NCI-H2227 treated with DMSO at 0.1 percent for 48 hours (cell line): ENCODE data around the gene BFSP2.
"Not testable (repeated sequence)": the region's sequence is repeated elsewhere in the genome, so short reads cannot be mapped to it uniquely, and the experiment has no call there.

Experiments used
- DNase-seq: peaks from one replicate; lab custom pipeline; 2025; lab: John Stamatoyannopoulos, UW

Gene BFSP2

DNA sequence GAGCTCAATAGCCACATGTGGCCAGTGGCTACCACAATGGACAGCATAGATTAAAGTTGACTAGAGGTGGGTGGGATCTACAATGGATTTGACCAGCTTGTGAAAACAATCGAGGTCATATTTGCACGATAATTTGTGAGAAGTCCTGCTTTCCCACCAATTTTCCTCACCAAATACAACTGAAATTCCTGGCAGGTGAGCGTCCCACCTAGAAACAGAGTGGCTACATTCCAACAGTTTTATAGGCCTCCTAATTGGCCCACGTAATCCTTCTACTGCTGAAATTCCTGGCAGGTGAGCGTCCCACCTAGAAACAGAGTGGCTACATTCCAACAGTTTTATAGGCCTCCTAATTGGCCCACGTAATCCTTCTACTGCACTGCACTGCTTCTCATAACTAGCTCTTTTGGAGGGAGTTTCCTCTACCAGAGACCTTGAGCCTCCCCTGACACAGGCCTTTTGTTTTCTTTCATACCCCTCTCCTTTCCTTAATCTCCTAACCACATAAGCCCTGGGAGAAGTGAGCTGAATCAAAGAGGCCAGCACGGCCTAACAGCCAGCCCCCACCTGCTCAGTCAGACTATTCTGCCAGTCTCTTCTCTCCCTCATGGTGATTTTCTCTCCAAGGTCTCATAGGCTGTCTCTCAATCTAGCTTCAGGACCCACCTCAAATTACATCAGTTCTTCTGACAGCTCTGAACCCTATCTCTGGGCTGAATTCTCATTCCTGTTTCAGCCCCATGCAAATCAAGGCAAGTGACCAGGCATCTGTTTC is 80.2 kb downstream of the BFSP2 start:
- no peak for DNase-seq

DNA sequence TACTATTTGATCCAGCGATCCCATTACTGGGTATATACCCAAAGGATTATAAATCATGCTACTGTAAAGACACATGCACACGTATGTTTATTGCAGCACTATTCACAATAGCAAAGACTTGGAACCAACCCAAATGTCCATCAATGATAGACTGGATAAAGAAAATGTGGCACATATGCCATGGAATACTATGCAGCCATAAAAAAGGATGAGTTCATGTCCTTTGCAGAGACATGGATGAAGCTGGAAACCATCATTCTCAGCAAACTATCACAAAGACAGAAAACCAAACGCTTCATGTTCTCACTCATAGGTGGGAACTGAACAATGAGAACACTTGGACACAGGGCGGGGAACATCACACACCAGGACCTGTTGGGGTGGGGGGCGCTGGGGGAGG is 82.6 kb downstream of the BFSP2 start:
- not testable (repeated sequence) for DNase-seq

DNA sequence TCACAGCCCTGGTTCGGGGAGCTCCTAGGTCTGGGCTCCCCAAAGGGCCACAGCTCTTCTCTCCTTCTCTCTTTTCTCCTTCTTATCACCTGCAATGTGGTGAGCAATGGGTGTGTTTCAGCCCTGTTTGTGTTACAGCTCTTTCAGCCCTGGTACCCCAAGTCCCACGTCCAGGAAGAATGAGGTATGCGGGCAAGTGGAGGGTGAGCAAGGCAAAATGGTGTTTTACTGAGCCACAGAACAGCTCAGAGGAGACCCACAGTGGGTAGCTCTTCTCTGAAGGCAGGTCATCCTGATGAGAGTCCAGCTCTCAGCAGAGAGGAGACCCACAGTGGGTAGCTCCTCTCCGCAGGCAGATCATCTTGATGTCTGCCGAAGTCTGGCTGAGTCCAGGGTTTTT is 86.8 kb downstream of the BFSP2 start:
- no peak for DNase-seq

DNA sequence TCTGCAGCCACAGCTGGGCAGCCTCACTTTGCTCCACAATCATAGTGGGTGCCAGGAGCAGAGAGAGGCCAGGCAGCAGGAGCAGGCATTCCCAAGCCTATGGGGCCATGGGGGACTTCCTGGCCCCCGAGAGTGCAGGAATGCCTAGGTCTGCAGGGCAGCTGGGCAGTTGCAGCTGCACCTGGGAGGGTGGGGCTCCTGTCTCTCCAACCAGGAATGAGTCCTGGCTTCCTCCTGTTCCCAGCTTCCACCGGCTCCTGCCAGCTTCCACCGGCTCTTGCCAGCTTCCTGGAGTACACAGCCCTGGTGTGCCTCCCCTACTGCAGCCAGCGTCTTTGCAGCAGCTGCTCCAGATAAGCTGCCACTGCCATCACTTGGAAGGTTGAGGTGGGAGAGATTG is 87.3 kb downstream of the BFSP2 start:
- DNase-seq: no peak

DNA sequence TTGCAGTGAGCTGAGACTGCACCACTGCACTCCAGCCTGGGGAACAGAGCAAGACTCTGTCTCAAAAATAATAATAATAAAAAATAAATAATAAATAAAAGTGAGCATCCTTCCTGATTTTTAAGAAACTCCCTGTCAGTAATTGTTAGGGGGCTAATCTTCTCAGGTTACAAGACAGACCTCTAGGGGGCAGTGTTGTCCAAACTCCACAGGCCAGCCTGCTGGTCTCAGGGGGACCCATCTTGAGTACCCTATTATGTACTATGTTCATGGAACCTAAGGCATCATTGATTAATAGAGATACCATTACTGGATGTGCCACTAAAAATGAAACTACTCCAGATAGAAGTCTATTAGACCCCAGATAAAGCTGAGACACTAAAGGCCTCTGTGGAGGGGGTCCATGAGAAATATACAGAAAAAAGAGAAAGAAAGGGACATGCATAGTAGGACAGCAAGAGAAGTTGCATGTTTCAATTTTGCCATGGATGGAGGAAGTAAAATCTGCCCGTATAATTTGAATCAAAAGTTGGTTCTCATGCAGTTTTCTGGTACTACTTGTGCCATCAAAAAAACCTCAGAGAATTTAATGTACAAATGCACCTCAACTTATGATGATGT is 88.2 kb downstream of the BFSP2 start:
- no peak for DNase-seq

DNA sequence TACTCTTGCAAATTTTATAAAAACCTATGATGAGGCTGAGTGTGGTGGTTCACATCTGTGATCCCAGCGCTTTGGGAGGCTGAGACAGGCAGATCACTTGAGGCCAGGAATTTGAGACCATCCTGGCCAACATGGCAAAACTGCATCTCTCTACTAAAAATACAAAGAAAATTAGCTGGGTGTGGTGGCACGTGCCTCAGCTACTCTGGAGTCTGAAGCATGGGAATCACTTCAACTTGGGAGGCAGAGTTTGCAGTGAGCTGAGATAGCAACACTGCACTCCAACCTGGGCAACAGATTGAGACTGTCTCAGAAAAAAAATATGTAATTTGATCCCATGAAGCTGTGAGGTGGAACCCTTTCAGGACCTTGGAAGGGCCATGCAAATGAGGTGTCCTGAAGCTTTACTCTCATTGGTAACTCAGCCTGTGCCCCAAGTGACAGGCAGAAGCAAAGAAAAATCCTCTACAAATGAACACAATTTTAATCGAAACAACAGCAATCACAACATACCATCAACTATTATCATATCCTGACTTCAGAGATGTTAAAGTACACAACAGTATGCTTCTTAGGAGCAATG is 89.0 kb downstream of the BFSP2 start:
- DNase-seq: no peak

DNA sequence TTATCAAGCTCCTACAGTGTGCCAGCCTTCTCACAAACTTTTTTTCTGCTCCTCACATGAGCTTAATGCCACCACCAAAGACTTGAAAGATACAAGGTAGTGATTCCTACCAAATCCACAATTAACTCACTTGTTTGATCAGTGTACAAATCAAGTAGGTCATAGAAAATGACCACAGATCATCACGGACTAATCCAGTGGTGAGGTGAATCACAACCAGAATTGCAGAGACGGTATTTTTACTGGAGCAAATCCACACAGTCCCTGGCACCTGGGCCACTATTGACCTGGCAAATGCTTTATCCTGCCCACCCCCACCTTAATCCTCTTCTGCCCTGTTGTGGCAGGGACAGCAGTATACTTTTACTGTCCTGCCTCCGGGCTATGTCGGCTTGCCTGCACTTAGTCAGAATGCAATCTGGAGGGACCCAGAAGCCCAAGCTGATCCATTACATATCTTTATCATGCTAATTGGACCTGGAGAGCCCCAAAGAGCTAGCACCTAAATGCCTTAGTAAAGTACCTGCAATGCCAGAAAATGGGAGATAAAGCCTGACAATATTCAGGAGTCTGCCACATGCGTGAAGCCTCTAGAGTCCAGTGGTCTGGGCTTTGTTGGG is 89.7 kb downstream of the BFSP2 start:
- no peak for DNase-seq

DNA sequence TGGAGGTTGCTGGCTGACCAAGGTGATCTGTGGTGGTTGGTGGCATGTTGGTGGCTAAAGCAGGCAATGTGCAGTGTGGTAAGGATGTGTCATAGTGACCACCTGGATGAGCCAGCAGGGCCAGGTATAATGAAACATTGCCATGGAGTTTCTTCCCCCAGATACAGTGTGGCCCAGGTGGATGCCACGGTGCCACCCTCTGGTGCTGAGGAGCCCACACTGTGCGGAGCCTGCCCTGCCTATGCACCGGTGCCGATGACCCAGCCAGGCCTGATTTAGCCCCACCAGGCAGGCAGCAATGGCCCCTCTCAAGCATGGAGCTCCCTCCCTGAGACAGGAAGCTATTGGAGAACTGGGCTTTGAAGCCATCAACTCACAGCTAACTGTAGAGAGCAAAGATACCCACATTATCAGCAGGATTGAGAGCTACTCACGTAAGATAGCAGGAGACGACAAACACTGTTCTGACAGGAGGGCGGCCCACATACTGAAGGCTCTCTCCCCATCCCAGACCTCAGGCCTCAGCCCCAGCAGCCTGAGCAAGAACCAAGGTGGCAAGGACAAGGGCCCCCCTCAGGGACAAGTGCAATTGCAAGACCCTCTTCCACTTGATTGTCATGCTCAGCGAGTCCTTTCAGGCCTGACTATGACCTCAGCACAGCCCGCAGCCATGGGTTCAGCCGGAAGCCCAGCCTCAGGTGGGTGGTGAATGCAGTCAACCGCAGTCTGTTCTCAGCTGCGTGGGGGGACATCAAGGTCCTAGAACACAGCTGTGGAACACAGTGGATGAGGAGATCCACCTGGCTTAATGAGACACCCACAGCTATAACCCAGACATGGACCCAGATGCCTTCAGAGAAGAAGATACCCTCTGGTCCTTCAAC is 90.9 kb downstream of the BFSP2 start:
- no peak for DNase-seq

DNA sequence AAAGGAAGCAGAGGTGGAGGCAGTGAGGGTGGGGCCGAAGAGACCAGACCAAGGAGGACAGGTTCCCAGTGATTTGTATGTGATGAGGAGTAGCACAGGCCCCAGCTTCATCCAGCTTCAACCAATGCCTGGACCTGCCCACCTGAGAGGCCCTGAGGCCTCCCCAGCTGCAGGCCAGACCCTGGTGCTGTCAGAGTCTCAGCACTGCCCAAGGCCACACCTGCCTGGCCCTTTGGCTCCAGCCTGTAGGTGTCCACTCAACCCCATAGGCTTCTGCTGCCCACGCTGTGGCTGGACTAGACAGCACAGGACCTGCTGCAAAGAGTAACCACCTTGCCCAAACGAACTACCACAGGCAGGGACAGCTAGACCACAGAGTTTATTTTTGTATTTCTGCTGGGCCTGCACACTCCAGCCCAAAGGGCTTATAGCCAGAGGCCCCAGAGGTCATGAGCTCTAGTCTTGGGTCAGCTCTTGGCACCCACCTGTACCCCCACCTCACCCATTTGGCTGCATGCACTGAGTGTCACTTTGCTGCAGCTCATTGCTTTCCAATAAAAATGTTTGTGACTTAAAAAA is 91.7 kb downstream of the BFSP2 start:
- DNase-seq: no peak

DNA sequence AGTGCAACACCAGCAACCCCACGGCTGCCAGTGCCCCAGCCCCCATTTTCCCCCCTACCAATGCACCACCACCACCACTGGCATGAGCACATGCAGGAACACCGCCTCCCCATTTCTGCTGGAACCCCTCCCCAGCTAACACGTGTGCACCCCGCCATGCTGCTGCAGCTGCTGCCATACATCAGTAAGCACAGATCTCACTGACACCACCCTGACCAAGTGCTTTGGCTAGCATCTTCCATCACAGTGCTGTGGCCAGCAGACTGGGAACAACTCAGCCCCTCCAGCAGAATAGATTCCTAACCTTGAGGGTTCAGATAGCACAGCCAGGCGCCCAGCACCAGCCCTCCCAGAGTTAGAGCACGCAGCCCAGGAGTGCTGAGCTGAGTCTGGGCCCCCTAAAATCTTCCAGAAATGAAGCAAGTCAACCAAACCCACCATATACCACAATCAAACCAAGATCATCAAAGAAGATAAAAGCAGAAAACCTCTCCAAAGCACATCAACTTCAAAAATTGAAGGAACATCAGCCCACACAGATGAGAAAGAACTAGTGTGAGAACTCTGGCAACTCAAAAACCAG is 92.4 kb downstream of the BFSP2 start:
- DNase-seq: no peak

DNA sequence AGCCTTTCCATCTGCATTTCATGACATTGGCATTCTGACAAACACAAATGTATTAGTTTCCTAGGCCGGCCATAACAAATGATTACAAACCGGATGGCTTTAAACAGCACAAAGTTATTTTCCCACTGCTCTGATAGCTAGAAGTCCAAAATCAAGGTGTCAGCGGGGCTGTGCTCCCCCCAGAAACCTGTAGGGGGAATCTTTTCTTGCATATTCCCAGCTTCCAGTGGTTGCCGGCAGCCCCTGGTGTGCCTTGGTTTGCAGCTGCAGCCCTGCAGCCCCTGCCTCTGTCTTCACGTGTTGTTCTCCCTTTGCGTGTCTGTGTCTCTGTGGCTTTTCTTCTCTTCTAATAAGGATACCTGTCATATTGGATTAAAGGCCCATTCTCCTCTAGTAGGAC is 94.6 kb downstream of the BFSP2 start:
- no peak for DNase-seq

DNA sequence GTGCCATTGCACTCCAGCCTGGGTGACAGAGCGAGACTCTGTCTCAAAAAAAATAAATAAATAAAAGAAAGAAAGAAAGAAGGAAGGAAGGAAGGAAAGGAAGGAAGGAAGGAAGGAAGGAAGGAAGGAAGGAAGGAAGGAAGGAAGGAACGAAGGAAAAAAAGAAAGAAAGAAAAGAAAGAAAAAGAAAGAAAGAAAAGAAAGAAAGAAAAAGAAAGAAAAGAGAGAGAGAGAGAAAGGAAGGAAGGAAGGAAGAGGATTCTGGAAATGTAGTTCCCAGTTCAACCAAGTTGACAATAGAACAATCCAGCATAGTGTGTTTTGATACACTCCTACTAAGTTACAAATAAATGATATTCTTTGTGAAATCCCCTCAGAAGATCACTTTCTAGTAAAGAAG is 102.7 kb downstream of the BFSP2 start:
- DNase-seq: not testable (repeated sequence)

DNA sequence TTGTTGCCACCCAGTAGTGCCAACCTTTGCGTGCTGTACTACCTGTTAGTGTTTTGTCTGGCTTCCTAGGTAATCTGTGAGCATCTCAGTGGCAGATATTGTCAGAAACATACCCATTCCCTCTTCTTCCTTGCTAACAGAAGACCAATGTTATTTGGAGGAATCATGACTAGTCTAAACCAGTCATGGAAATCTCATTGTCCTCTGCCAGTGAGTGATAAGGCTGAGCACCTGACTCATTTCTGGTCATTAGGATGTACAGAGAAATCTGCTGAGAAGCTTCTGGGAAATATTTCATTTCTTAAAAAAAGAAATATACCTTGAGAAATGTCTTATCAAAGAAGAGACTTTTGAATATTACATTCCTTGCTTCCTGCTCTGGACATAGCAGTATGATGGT is 103.6 kb downstream of the BFSP2 start:
- DNase-seq: no peak

DNA sequence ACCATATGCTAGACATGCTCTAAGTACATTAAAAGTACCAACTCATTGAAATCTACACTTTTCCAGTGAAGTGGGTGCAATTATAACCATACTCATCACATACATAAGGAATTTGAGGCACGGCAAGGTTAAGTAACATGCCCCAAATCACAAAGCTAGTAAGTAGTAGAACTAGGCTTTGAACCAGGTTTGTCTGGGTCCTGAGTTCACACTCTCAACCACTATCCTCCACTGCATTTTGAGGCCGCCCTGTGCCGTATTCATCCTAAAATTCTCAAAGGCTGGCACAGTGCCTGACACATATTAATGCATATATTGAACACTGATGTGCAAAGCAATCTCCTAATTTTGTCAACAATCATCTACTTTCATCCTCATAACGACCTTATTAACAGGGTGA is 104.9 kb downstream of the BFSP2 start:
- DNase-seq: no peak

DNA sequence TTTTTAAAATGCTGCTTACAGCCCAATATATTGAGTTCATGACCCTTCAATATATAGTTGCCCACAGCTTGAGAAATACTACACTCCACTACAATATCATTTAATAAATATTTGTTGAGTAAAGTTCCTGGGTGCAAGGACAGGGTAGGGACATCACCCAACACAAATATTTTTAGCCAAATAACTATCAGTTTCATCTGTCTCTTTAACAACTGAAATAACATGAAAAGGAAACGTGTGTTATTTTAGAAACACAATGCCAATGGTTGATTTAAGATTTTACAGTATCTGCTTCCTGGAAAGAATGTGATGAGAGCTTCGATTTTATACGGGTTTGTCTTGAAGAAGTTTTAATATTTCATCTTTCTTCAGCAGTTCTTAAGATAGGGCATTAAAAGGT is 106.0 kb downstream of the BFSP2 start:
- DNase-seq: no peak

DNA sequence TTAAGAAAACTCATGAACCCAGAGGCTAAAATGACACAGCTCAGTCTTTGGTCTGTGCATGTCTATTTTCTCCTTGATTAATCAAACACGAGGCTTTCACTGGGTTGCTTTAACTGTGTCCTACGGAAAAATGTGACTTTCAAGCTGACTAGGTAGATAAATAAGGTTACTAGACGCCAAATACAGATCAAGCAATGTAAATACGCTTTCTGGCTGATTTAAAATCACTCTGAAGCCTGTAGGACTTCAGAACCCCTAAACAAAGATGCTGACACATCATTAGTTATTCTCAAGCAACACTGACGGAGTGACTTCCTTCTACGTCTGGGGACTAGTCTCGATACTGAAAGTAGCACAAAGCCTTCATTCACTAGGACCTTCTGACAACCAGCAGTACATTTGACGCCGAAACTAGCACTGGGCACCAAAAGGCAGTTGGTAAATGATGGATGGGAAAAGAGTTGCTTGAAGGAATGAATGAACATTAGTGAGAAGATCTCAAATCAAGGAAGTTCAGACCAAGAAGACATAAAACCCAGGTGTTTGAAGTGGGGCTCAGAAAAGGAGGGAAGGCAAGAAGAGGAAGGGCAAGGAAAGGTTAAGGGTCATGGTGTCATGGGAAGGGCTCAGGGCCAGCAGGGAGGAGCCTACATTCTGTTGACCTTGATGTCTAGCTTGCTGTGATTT is 106.5 kb downstream of the BFSP2 start:
- DNase-seq: no peak

DNA sequence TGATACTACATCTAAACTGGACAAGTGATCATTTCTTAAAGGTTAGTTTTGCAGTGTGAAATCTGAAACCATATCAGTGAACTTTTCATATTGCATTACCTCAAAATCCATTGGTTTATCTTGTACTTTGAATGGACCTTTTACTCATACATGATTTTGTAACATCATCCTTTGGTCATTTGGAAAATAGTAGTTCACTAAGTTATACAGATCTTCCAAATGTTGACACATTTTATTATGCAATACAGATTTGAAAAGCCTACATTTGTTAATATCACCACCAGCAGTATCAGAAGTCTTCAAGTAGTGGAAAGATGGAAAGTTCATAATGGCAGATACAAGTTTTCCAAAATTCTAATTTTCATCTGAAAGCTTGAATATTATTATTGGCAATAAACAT is 109.6 kb downstream of the BFSP2 start:
- DNase-seq: no peak

DNA sequence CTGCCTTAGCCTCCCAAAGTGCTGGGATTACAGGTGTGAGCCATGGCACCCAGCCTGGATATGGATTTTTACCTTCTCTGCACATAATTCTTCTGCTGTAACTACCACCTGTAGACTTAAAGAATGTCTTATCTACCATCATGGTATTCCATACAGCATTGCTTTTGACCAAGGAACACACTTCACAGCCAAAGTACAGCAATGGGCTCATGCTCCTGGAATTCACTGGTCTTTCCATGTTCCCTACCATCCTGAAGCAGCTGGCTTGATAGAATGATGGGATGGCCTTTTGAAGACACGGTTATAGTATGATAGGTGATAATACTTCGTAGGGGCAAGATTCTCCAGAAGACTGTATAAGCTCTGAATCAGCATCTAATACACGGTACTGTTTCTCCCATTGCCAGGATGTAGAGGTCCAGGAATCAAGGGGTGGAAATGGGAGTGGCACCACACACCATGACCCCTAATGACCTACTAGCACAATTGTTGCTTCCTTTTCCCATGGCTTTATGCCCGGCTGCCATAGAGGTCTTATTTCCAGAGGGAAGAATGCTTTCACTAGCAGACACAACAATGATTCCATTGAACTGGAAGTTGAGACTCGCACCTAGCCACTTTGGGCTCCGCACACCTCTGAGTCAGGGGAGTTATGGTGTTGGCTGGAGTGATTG is 112.7 kb downstream of the BFSP2 start:
- no peak for DNase-seq

DNA sequence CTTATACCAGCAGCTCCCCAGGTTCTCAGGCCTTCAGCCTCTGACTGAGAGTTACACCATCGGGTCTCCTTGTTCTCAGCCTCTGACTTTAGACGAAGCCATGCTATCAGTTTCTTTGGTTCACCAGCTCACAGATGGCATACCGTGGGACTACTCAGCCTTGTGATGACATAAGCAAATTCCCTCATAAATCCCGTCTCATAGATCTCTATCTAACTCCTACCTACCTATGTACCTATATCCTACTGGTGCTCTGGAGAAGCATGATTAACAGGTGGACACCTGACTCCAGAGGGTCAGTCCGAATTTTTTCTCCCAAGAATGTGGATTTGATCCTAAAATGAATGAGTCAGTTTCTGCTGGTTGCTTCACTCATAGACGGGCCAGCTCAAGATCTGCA is 114.6 kb downstream of the BFSP2 start:
- DNase-seq: no peak

DNA sequence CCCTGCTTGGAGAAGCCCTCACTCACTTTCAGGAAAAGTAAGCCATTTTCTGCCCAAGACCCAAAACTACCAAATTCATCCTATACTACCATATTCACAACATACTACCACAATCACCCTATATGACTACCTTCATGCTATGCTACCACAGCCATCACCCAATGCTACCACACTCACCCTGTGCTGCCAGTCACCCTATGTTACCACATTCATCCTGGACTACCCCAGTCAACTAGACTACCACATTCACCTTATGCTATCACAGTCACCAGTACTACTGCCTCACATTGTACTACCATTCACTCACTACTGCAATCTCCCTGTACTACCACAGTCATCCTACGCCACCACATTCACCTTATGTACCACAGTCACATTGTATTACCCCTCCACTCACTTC is 115.3 kb downstream of the BFSP2 start:
- no peak for DNase-seq
